ENCODE results near the gene TBC1D26. TPM values are rescaled to one million over a fixed set of nuclear protein-coding genes. Genes with fewer than 3 reads are reported as not detected.
A peak's percentile ranks its signal among the peaks of the same experiment; 100 is the strongest.
"Not testable (repeated sequence)": the region's sequence is repeated elsewhere in the genome, so short reads cannot be mapped to it uniquely, and the experiment has no call there.

The TBC1D26 gene
- total and polyA plus RNA-seq, 2 experiments from 2014 or later = 0.84 to 2.8 TPM

- H2AFZ ChIP-seq = not testable (repeated sequence)
- TF ChIP-seq POLR2AphosphoS5 (IDR thresholded peaks at IDR 0.05; ENCODE audit: low read depth) = peak; percentile 78
- peak; percentile 73 for TF ChIP-seq ETS1 (IDR thresholded peaks at IDR 0.05)
Measured at GRCh38 chr17:15699413-15699924, 32.6 kb upstream of the TBC1D26 start, which contains the start of gene ZNF286A. ZNF286A (plus strand) TSS chr17:15699752; CDS start chr17:15700330, 578 bp downstream.

DNA sequence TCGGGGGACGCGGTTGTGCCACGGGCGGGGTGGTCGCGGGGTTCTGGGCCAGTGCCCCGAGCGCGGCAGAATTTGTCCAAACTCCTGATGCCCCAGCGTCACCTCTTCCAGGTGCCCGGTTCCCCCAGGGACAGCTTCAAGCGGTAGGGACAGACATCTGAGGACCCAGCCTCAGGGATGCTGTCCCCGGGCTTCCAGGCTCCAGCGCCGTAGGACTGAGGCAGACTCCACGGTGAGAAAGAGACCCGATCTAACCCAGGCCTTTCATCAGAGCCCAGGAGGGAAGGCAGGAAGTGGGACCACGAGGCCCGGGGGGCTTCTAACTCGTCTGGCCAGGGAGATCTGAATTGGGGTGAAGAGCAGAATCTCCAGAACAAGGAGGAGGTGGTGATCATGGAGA lies 32.1 kb upstream of the TBC1D26 start:
- not testable (repeated sequence) for H3K27me3 Mint-ChIP-seq (ENCODE audit: insufficient read depth, low read depth, poor library complexity); H3F3A ChIP-seq (replicated peaks; ENCODE audit: low read depth); H3K36me3 ChIP-seq (ENCODE audit: insufficient read depth); H3K27ac ChIP-seq (ENCODE audit: low read depth); H3K79me2 ChIP-seq (replicated peaks; ENCODE audit: insufficient read depth); H3K4me2 ChIP-seq; H2AFZ ChIP-seq; H3K9me3 Mint-ChIP-seq; H3K4me1 Mint-ChIP-seq; DNase-seq (ENCODE audit: low spot score); H4K20me1 ChIP-seq (replicated peaks; ENCODE audit: insufficient read depth); H3K4me1 ChIP-seq (ENCODE audit: insufficient read depth); H3K9me2 ChIP-seq (ENCODE audit: insufficient read depth); H3K27me3 ChIP-seq (ENCODE audit: insufficient read depth)
- H3K4me3 ChIP-seq = peak overlapping the region; percentile 57
- ATAC-seq = peak; percentile 47
- H3K27ac Mint-ChIP-seq = peak overlapping the region; percentile 80; the same call in 1 of the 2 replicates
- H3K36me3 Mint-ChIP-seq (ENCODE audit: low read depth) = peaks cover 36% of the 10 kb centered on the region
- peak overlapping the region; percentile 86 for H3K4me3 Mint-ChIP-seq

More at GRCh38 chr17:15699413-15699924, 32.6 kb upstream of the TBC1D26 start, which contains the start of gene ZNF286A:
- H3K27ac ChIP-seq (ENCODE audit: low read depth); H3K9me3 Mint-ChIP-seq; H4K20me1 ChIP-seq (replicated peaks; ENCODE audit: insufficient read depth); H3K27me3 Mint-ChIP-seq (ENCODE audit: insufficient read depth, low read depth, poor library complexity); H3K4me1 Mint-ChIP-seq; H3K27me3 ChIP-seq (ENCODE audit: insufficient read depth); H3K79me2 ChIP-seq (replicated peaks; ENCODE audit: insufficient read depth); H3K9me2 ChIP-seq (ENCODE audit: insufficient read depth); H3F3A ChIP-seq (replicated peaks; ENCODE audit: low read depth); H3K36me3 ChIP-seq (ENCODE audit: insufficient read depth); H3K4me1 ChIP-seq (ENCODE audit: insufficient read depth): not testable (repeated sequence)
- ATAC-seq (peak; percentile 96), DNase-seq (ENCODE audit: low spot score) (peak; percentile 100)
- H3K4me3 Mint-ChIP-seq = peak within 1 kb of the TSS; percentile 86
- Histone ChIP-seq H3K4me2 (peak within 1 kb of the TSS; percentile 79), H3K4me3 (peak within 1 kb of the TSS; percentile 57)
- H3K27ac Mint-ChIP-seq = peak within 1 kb of the TSS; percentile 80
- peaks cover 32% of the 10 kb centered on the region for H3K36me3 Mint-ChIP-seq (ENCODE audit: low read depth)

DNA sequence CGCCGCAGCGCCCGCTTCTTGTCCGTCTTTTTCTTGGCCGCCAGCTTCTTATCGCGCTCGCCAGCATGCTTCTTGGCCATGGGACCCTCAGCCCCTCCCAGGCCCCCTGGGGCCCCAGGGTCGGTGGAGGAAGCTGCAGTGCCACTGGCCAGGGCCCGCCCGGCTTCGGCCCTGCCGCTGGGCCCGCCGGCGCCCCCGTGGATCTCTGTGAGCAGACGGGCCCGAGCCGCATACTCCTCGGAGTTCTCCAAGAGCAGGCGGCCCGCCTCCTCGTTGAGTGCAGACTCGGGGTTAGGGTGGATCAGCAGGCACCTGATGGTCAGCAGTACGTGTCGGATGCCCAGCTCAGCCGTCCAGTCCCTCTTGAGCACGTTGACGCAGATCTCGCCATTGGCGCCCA lies 27.8 kb upstream of the TBC1D26 start:
- H3K27ac ChIP-seq (ENCODE audit: low read depth); H2AFZ ChIP-seq; H3K9me2 ChIP-seq (ENCODE audit: insufficient read depth); H3K4me1 ChIP-seq (ENCODE audit: insufficient read depth); DNase-seq (ENCODE audit: low spot score); H3K27ac Mint-ChIP-seq; H3K4me3 ChIP-seq; H3K4me1 Mint-ChIP-seq; H3K27me3 ChIP-seq (ENCODE audit: insufficient read depth); H3F3A ChIP-seq (replicated peaks; ENCODE audit: low read depth); H4K20me1 ChIP-seq (replicated peaks; ENCODE audit: insufficient read depth); ATAC-seq; H3K27me3 Mint-ChIP-seq (ENCODE audit: insufficient read depth, low read depth, poor library complexity); H3K4me3 Mint-ChIP-seq; H3K4me2 ChIP-seq: not testable (repeated sequence)
- H3K36me3 ChIP-seq (ENCODE audit: insufficient read depth) = peaks cover 47% of the 10 kb centered on the region
- H3K36me3 Mint-ChIP-seq (ENCODE audit: low read depth) = peaks cover 80% of the 10 kb centered on the region
- peaks cover 36% of the 10 kb centered on the region for H3K9me3 Mint-ChIP-seq
- peaks cover 31% of the 10 kb centered on the region for H3K79me2 ChIP-seq (replicated peaks; ENCODE audit: insufficient read depth)

GRCh38 chr17:15704813-15705212 lies 27.3 kb upstream of the TBC1D26 start:
- not testable (repeated sequence) for DNase-seq (ENCODE audit: low spot score); H3K27ac Mint-ChIP-seq; H3K4me1 Mint-ChIP-seq; H3K4me3 Mint-ChIP-seq; ATAC-seq; H3K4me3 ChIP-seq; H3F3A ChIP-seq (replicated peaks; ENCODE audit: low read depth); H3K27me3 ChIP-seq (ENCODE audit: insufficient read depth); H3K4me1 ChIP-seq (ENCODE audit: insufficient read depth); H3K9me2 ChIP-seq (ENCODE audit: insufficient read depth); H3K27ac ChIP-seq (ENCODE audit: low read depth); H2AFZ ChIP-seq; H3K27me3 Mint-ChIP-seq (ENCODE audit: insufficient read depth, low read depth, poor library complexity); H3K4me2 ChIP-seq; H4K20me1 ChIP-seq (replicated peaks; ENCODE audit: insufficient read depth)
- H3K9me3 Mint-ChIP-seq = peaks cover 41% of the 10 kb centered on the region
- peaks cover 50% of the 10 kb centered on the region for H3K36me3 ChIP-seq (ENCODE audit: insufficient read depth)
- peaks cover 31% of the 10 kb centered on the region for H3K79me2 ChIP-seq (replicated peaks; ENCODE audit: insufficient read depth)
- H3K36me3 Mint-ChIP-seq (ENCODE audit: low read depth) = peaks cover 85% of the 10 kb centered on the region

DNA sequence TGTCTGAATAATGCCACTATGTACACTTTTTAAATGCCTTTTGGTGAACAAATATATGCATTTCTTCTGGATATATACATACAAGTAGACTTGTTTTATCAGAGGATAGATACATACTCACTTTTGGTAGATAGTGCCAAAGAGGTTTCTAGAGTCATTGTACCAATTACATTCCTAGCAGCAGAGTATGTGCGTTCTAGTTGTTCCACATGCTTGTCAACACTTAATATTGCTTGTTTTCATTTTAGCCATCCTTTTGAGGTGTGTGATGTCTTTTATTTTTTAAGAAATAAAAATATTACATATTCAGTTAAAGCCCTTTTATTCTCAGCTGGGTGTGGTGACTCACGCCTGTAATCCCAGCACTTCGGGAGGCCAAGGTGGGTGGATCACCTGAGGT lies 23.2 kb upstream of the TBC1D26 start:
- H2AFZ ChIP-seq; H3K27me3 ChIP-seq (ENCODE audit: insufficient read depth); H3K4me2 ChIP-seq; H3K9me2 ChIP-seq (ENCODE audit: insufficient read depth); H3K27ac ChIP-seq (ENCODE audit: low read depth); H3K27ac Mint-ChIP-seq; H3K4me1 Mint-ChIP-seq; H3K4me3 ChIP-seq; H3K27me3 Mint-ChIP-seq (ENCODE audit: insufficient read depth, low read depth, poor library complexity); DNase-seq (ENCODE audit: low spot score); H3F3A ChIP-seq (replicated peaks; ENCODE audit: low read depth); H3K4me1 ChIP-seq (ENCODE audit: insufficient read depth); ATAC-seq; H3K4me3 Mint-ChIP-seq; H4K20me1 ChIP-seq (replicated peaks; ENCODE audit: insufficient read depth): not testable (repeated sequence)
- Histone ChIP-seq H3K79me2 (replicated peaks; ENCODE audit: insufficient read depth) (peaks cover 23% of the 10 kb centered on the region; the same call in 1 of the 2 replicates), H3K36me3 (ENCODE audit: insufficient read depth) (peaks cover 76% of the 10 kb centered on the region)
- Mint-ChIP-seq H3K36me3 (ENCODE audit: low read depth) (peaks cover 95% of the 10 kb centered on the region), H3K9me3 (peaks cover 69% of the 10 kb centered on the region)
